Adipose tissue (tissue), 3 donors: Measurements from ENCODE around the gene FTCD. TPM values are rescaled to one million over a fixed set of nuclear protein-coding genes. Genes with fewer than 3 reads are reported as not detected.
"Not testable (repeated sequence)": the region's sequence is repeated elsewhere in the genome, so short reads cannot be mapped to it uniquely, and the experiment has no call there.

ENCODE experiments used
- H3K27ac ChIP-seq: one replicate; pipeline ENCODE4 v1.5.1; 2013; ENCODE audit warnings: low read depth, low read length
- WGBS, 3 donors: extraction: QIAGEN DNeasy Blood & Tissue Kit; methylation state at CpG; one replicate each; pipeline ENCODE4 v1.1.7; 2013; 5-methylcytosine and 5-hydroxymethylcytosine counted together
- polyA plus RNA-seq, 3 donors: library from polyadenylated mRNA; stranded (reverse); fragments of 200-250 nt; gene quantifications; one replicate each; pipeline ENCODE4 v1.2.3, GENCODE V29; 2013
- donor health status: healthy with polysubstance abuse.
- donor health status: Bipolar disorder and iron deficiency.
- donor health status: healthy.

Gene FTCD
- polyA plus RNA-seq, 3 donors = 0.16 to 0.38 (median 0.34) TPM

DNA sequence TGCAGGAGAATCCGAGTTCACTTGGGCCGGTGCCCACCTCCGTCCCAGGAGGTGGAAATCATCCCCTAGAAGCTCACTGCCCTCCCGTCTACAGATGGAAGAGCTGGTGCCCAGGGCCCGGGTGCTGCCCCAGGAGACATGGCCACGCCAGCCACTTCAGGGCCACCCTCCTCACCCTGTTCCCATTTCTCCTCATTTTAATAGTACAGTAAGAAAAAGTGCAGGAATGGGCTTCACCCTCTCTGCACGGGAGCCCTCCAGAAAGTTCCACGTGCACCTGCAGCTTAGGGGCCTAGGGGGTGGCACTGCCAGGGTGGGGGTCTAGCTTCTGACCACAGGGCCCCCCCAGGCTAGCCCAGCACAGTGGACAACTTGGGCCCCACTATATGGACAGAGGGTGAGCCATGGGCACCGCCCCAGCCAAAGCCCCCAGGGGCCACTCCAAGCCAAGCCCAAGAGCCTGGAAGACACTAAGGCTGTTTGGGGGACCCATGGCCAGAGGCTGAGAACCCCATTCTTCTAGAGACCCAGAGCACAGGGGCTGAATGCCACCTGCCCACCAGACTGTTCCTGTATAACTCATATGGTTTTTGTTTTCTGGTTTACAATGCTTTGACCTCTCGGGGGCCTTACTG lies 3.4 kb upstream of the FTCD start:
- WGBS, 3 donors = 88 to 95% (median 92%) methylated on average over 10 of the region's 10 CpGs
- no peak overlapping the region for H3K27ac ChIP-seq

- no peak overlapping the region for H3K27ac ChIP-seq
- WGBS, 3 donors = 80 to 93% (median 92%) methylated on average over 15 of the region's 15 CpGs
These were observed 2.6 kb upstream of the FTCD start for GRCh38 chr21:46157987-46158451.

DNA sequence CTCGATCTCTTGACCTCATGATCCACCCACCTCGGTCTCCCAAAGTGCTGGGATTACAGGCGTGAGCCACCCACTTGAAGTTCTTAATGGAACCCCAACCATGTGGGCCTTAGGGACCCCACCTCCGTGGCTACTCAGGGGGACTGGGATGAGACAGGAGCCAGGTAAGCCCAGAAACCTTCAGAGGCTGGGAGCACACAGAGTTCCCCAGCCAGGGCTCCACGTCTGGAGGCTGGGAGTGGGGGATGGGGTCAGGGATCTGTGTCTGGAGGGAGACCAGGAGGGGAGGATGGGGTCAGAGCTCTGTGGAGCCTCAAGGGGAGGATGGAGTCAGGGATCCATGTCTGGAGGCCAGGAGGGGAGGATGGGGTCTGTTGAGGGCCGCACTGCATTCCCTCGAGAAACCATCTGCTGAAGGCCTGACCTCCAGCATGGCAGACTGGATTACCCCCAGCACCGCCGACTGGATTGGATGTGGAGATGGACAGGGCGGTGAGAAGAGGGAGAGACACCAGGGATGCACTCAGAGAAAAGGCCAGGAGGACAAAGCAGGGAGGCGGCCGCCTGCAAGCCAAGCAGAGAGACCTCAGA lies 2.1 kb upstream of the FTCD start:
- H3K27ac ChIP-seq = no peak overlapping the region
- WGBS, 3 donors = 85 to 93% (median 92%) methylated on average over 12 of the region's 12 CpGs

- no peak overlapping the region for H3K27ac ChIP-seq
- 77 to 85% (median 81%) methylated on average over 10 of the region's 10 CpGs for WGBS, 3 donors
These were observed 1.3 kb upstream of the FTCD start for GRCh38 chr21:46156678-46157077.

- 81 to 91% (median 90%) methylated on average over 7 of the region's 7 CpGs for whole genome bisulfite sequencing, 3 donors
These were observed 933 bp upstream of the FTCD start for GRCh38 chr21:46156378-46156645.

GRCh38 chr21:46154955-46155513 lies 345 bp downstream of the FTCD start:
- 78 to 92% (median 84%) methylated on average over 13 to 16 of the region's 16 CpGs for WGBS, 3 donors

More at GRCh38 chr21:46156378-46156645, 933 bp upstream of the FTCD start:
- H3K27ac ChIP-seq = no peak overlapping the region

GRCh38 chr21:46154155-46154954 lies 1.0 kb downstream of the FTCD start:
- H3K27ac ChIP-seq = no peak overlapping the region
- WGBS, 3 donors = 83 to 93% (median 90%) methylated on average over 36 to 39 of the region's 39 CpGs

More at GRCh38 chr21:46154955-46155513, 345 bp downstream of the FTCD start:
- no peak overlapping the region for H3K27ac ChIP-seq

DNA sequence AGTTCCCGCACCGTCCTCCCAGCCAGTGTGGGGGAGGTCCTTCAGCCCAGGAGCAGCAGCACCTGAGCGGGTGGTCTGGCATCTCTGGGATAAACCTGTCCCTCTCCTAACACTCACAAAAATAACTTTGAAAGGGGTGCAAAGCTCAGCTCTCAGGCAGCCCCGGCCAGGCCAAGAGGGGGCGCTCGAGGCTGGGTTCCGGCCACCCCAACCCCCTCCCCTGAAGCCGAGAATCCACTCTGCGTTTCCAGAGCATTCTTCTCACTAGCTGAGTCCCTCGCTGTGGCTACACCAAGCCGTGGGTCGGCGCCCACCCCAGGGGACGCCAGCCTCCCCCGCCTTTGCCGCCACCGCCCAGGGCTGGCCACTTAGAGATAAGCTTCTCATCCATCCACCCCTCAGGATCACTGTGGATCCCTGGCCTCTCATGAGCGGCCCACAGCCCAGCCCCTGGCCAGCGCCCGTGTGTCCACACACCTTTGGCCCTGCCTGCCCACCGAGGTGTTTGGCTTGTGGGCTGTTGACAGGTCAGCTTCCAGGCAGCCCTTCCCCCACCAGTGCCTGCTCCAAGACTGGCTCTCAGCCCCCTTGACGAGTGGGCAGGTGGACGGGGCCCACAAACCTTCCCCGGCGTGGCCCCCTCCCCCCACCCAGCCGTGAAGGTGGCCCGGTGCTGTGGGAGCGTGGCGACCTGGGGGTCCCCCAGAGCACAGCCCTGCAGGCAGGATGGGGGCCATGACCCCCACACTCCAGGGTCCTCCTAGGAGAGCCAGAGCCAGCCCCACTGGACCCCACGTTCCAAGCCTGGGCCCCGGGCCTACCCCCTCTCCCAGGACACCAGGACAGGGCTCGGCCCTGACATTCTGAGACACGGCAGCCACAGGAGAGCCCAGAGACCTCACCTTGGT lies 1.9 kb downstream of the FTCD start:
- no peak overlapping the region for H3K27ac ChIP-seq
- 35 to 37% (median 36%) methylated on average over 25 to 33 of the region's 33 CpGs for WGBS, 3 donors

DNA sequence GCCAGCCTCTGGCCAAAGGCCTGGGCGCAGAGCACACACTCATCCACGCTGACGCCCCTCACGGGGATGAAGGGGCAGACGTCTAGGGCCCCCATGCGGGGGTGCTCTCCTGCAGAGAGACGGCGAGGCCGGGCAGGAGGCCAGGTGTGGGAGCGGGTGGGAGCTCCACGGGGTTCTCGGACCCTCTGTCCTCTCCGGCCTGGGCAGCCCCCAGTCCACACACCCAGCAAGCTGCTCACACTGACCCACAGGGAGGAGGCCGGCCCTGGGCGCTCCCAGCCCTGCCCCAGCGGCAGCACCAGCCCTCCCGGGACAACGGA lies 2.5 kb downstream of the FTCD start:
- 20 to 37% (median 26%) methylated on average over 16 to 18 of the region's 18 CpGs for WGBS, 3 donors
- no peak overlapping the region for H3K27ac ChIP-seq

DNA sequence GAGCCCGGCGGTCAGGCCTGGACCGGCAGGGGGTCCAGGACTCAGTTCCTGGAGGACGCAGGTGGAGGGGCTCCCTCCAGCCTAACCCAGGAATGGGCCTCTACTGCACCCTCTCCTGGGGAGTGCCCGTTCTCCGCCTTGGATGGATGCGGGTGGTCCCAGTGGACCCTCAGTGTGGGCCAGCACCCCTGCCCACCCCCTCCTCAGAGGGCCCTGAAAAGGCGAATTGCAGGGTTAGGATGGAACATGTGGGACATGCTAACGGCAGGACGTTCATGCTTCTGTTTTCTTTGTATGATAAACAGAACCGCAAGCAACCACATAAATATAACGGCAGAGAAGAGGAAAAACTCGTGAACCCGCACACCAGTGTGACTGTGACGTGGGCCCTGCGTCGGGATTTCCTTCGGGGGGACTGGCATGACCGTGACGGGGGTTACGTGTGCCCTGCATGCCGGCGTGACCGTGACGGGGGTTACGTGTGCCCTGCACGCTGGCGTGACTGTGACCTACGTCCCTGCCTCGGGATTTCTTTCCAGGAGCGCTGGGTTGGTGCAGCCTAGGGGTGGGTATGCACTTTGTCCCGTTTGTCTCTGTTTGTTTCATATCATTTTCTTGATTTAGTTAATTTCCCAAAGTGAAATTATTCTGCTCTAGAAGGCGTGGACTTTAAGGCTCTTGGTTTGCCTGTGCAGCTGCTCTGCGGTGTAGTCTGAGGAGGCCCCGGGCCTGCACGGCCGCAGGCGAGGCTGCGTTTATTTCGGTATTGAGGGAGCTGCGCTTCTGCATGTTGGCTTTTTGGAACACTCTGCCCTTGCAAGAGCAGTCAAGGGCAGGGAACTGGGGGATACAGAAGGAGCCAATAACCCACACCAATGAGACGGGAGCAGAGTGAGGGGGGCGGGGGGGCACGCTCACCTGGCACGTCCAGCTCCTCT lies 3.1 kb downstream of the FTCD start:
- no peak overlapping the region for H3K27ac ChIP-seq
- WGBS, 3 donors = 87 to 93% (median 88%) methylated on average over 45 of the region's 45 CpGs

DNA sequence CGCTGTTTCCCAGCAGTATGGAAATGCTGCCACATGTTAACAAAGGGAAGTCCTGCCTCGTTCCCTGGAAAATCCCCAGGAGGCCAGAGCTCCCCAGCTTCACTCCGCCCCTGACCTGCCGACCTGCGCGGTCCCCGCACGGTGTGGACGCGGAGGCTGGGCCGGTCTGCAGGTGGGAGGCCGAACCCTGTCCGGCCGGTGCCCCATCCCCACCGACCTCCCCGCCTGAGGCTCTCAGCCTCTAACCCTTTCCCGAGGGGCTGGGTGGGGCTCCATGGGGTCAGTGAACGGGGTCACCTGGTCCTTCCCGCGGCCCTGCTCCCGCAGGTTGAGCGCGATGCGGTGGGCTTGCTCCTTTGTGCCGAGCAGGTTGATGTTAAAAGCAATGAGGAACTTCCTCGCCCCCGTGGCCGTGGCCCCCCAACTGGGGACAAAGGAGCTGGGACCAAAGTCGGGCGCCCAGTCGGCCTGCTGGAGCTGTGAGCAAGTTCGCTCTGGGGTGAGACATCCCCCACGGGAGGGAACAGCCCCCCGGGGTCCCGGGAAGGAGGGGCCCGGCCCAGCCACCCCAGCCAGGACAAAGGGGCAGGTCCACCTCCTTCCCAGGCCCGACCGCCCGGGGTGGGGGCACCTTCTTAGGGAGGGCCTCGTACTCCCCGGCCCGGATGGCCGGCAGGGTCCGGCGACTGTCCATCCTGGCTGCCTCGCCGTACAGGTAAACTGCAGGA lies 4.0 kb downstream of the FTCD start:
- H3K27ac ChIP-seq = no peak overlapping the region
- WGBS, 3 donors = 71 to 85% (median 78%) methylated on average over 43 to 47 of the region's 47 CpGs

DNA sequence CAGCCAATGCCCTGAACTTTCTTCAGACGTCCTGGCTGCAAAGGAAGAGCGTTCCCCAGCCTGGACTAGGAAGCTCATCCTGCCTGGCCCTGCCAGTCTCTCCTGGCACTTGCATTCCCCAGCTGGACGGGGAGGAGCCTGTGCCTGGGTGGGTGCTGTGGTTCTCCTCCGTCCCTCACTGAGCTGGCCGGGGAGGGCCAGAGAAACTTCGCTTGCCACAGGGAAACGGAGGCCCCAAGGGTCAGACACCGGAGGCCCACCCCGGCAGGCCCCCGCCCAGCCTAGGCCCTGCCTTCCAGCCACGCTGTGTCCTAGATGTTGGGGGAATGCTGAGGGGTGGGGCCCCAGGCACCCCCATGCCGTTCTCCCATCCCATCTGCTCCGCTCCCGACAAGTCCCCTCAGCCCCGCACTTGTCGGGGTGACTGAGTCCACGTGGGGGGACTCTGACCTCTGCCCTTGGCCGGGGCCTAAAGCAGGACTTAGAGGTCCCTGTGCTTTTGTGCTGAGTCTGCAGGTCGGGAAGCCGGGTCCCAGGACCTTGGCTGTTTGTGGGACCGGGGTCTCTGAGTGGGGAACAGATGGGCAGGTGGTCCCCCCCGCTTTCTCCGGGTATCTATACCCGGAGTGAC lies 4.8 kb downstream of the FTCD start:
- 82 to 88% (median 87%) methylated on average over 24 of the region's 24 CpGs for WGBS, 3 donors
- no peak overlapping the region for H3K27ac ChIP-seq

DNA sequence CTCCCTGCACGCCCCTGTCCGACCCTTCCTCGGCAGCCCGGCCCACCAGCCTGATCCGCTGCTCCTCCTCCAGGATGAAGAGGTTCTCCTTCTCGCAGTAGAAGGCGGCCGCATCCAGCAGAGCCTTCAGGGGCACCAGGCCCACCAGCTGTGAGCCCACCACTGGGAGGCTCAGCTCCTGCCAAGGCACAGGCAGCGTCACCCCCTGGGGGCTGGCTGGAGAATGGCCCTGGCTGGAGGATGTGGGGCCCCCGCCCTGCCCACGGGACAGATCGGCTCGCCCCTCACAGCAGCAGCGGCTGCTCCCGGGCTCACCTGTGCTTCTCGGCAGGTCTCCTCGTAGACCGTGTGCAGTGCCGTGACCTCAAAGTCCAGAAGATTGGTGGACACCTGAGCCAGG lies 5.3 kb downstream of the FTCD start:
- no peak overlapping the region for H3K27ac ChIP-seq
- 77 to 82% (median 80%) methylated on average over 19 of the region's 19 CpGs for WGBS, 3 donors

- H3K27ac ChIP-seq = no peak overlapping the region
- 72 to 88% (median 86%) methylated on average over 22 of the region's 22 CpGs for WGBS, 3 donors
These were observed 6.0 kb downstream of the FTCD start for GRCh38 chr21:46149205-46149901.

- H3K27ac ChIP-seq = no peak overlapping the region
- 90 to 93% (median 91%) methylated on average over 11 of the region's 11 CpGs for WGBS, 3 donors
These were observed 7.3 kb downstream of the FTCD start for GRCh38 chr21:46148106-46148505.

DNA sequence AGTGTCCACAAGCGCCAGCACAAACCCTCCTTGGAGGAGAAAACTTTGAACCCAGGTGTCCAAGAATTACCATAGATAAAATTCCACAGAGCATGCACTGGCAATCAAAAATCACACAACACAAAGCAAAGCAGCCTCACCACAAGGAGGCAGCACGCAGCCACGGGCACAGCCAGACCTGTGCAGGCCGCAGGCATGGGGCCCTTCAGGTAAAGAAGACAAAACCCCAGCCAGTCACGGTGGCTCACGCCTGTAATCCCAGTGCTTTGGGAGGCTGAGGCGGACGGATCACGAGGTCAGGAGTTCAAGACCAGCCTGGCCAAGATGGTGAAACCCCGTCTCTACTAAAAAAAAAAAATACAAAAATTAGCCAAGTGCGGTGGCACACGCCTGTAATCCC lies 8.0 kb downstream of the FTCD start:
- 76 to 78% (median 76%) methylated on average over 12 of the region's 12 CpGs for WGBS, 3 donors
- H3K27ac ChIP-seq = not testable (repeated sequence)
